ENCODE measurements around the gene GMEB2. TPM values are rescaled to one million over a fixed set of nuclear protein-coding genes. Genes with fewer than 3 reads are reported as not detected.

GMEB2 gene
- total RNA-seq, 1 experiment from 2014 or later, result 14.3 TPM

DNA sequence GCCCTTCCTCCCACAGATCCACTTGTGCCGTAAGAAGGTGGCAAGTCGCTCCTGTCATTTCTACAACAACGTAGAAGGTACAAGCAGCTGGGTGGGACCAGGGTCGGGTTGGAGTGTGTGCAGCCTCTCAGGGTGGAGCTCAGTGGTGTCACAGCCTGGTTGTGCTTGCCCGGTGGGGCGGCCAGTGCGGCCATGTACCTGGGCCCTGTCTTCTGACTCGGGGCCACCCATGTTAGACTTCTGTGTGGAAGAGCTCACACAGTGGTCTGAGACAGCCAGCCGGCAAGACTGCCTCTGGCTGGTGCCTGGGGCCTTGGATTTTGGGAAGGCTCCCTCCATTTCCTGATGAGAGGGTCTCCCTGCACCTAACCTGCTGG is 35.9 kb upstream of the GMEB2 start:
- no peak overlapping the region for H4K91ac ChIP-seq (ENCODE audit: insufficient read length, low read depth, low read length)
- Mint-ChIP-seq H3K27me3 (ENCODE audit: low read depth) (no peaks in the 10 kb centered on the region), H3K4me3 (no peak overlapping the region; a peak in 1 of 5 replicates), H3K27ac (no peak overlapping the region), H3K4me1 (peaks cover 7 to 18% of the 10 kb centered on the region in 2 experiments), H3K36me3 (ENCODE audit: insufficient read depth in 1 of 3, low read depth in 3 of 3) (peaks cover 21 to 53% (median 45%) of the 10 kb centered on the region in 3 experiments), H3K9me3 (no peaks in the 10 kb centered on the region)
- no peaks in the 10 kb centered on the region for H3K9me3 ChIP-seq (ENCODE audit: control insufficient read depth, low read depth, low read length)
- H2BK12ac ChIP-seq (ENCODE audit: insufficient read length, low read depth, low read length), result no peak overlapping the region
- no peak for DNase-seq
- H3T11ph ChIP-seq (ENCODE audit: low read length), result no peak overlapping the region
- H2AK5ac ChIP-seq (ENCODE audit: insufficient read length, low read length), result no peak overlapping the region
- H2AFZ ChIP-seq (ENCODE audit: low read length), result no peak overlapping the region
- H2BK15ac ChIP-seq (ENCODE audit: low read depth, low read length), result no peak overlapping the region
- no peaks in the 10 kb centered on the region for H3K79me2 ChIP-seq (ENCODE audit: insufficient read depth, low read length)
- H3K23me2 ChIP-seq (ENCODE audit: insufficient read length, low read depth, low read length, poor library complexity, severe bottlenecking), result peaks cover 7% of the 10 kb centered on the region
- H2BK5ac ChIP-seq (ENCODE audit: insufficient read length, low read length), result no peak overlapping the region
- no peak overlapping the region for H3K4me2 ChIP-seq (ENCODE audit: insufficient read depth, insufficient read length, low read length)
- H3K18ac ChIP-seq (ENCODE audit: insufficient read length, low read depth, low read length), result no peak overlapping the region
- no peak overlapping the region for H3K4ac ChIP-seq (ENCODE audit: low read depth, low read length)
- H3K27ac ChIP-seq (ENCODE audit: insufficient read length, low read depth, low read length), result no peak overlapping the region
- no peak overlapping the region for H3K14ac ChIP-seq (ENCODE audit: insufficient read depth, low read length)
- H3K27me3 ChIP-seq (ENCODE audit: insufficient read depth, low read length), result no peaks in the 10 kb centered on the region; the same call in 1 of the 2 replicates
- WGBS (ENCODE audit: extremely low coverage, insufficient read length, low lambda C conversion rate), result no CpG with 5 or more reads among the region's 9 CpGs
- no peak overlapping the region for H3K23ac ChIP-seq (ENCODE audit: insufficient read length, low read depth, low read length)
- no peak overlapping the region for H2BK120ac ChIP-seq (ENCODE audit: low read depth, low read length, poor library complexity, severe bottlenecking)
- H3K79me1 ChIP-seq (ENCODE audit: insufficient read depth, low read depth, low read length, poor library complexity, severe bottlenecking), result no peaks in the 10 kb centered on the region
- H3K4me1 ChIP-seq (ENCODE audit: insufficient read depth, low read length), result no peaks in the 10 kb centered on the region; the same call in 1 of the 2 replicates
- TF ChIP-seq CTCF (conservative IDR thresholded peaks at IDR 0.05), result no peak
- no peak overlapping the region for H3K56ac ChIP-seq (ENCODE audit: insufficient read length, low read depth, low read length)
- H2BK20ac ChIP-seq (ENCODE audit: low read depth, low read length, poor library complexity, severe bottlenecking), result no peak overlapping the region
- H4K8ac ChIP-seq (replicated peaks; ENCODE audit: insufficient read length, low read depth, low read length), result no peak overlapping the region
- H4K20me1 ChIP-seq (ENCODE audit: control insufficient read depth, insufficient read depth, insufficient read length), result no peaks in the 10 kb centered on the region
- H3K9ac ChIP-seq (ENCODE audit: extremely low read depth, insufficient read length, low read length), result no peak overlapping the region
- H4K5ac ChIP-seq (ENCODE audit: insufficient read length, low read depth, low read length), result no peak overlapping the region
